ENCODE results near the gene HDGFL2. TPM values are rescaled to one million over a fixed set of nuclear protein-coding genes. Genes with fewer than 3 reads are reported as not detected.

HDGFL2 gene
- total RNA-seq, 1 experiment from 2014 or later, result 75.2 TPM

GRCh38 chr19:4437103-4437502 lies 35.0 kb upstream of the HDGFL2 start:
- H4K20me1 ChIP-seq (ENCODE audit: insufficient read depth), result no peaks in the 10 kb centered on the region

More at GRCh38 chr19:4437103-4437502, 35.0 kb upstream of the HDGFL2 start:
- Histone ChIP-seq H3K9me2 (ENCODE audit: insufficient read depth) (no peaks in the 10 kb centered on the region), H3K4me1 (ENCODE audit: control insufficient read depth in 1 of 2, insufficient read depth in 2 of 2, low read length in 2 of 2) (no peaks in the 10 kb centered on the region), H3K4me2 (ENCODE audit: low read length) (no peak overlapping the region), H3K79me2 (ENCODE audit: insufficient read depth, low read length) (peaks cover 38% of the 10 kb centered on the region), H3K27ac (ENCODE audit: low read depth, low read length) (no peak overlapping the region), H3K9ac (ENCODE audit: low read length) (no peak overlapping the region), H3K27me3 (ENCODE audit: insufficient read depth, low read length) (no peaks in the 10 kb centered on the region), H2AFZ (ENCODE audit: low read depth, low read length, poor library complexity, severe bottlenecking) (no peak overlapping the region), H3K36me3 (ENCODE audit: control insufficient read depth in 1 of 2, insufficient read depth in 2 of 2, low read length in 2 of 2) (peaks cover 31 to 47% of the 10 kb centered on the region in 2 experiments; a peak in 3 of 4 replicates), H3K9me3 (ENCODE audit: control insufficient read depth in 1 of 2, insufficient read depth in 1 of 2, low read depth in 1 of 2, low read length in 2 of 2) (no peaks in the 10 kb centered on the region), H3K4me3 (replicated peaks in 1 of 2; ENCODE audit: low read depth in 1 of 2, low read length in 2 of 2) (no peak overlapping the region)
- ChIA-PET RAD21 (ENCODE audit: low non-redundant PET in 1 of 2, low total read pairs in 2 of 2, uncharacterized antibody in 2 of 2, unreplicated experiment in 2 of 2) (no interaction called here), POLR2A (no interaction called here), CTCF (no interaction called here)
- TF ChIP-seq EGR1 (IDR thresholded peaks at IDR 0.05; ENCODE audit: low read depth) (no peak), FOSL1 (IDR thresholded peaks at IDR 0.05; ENCODE audit: low read depth) (no peak), YY1 (IDR thresholded peaks at IDR 0.05; ENCODE audit: extremely low read depth, insufficient replicate concordance, low read depth, low read length) (no peak), CEBPB (IDR thresholded peaks at IDR 0.05; ENCODE audit: low read depth) (no peak), ZFX (IDR thresholded peaks at IDR 0.05) (no peak), EZH2phosphoT487 (IDR thresholded peaks at IDR 0.05; ENCODE audit: borderline replicate concordance) (no peak), JUND (IDR thresholded peaks at IDR 0.05) (no peak), CBX3 (IDR thresholded peaks at IDR 0.05; ENCODE audit: low read depth) (no peak), SRF (IDR thresholded peaks at IDR 0.05; ENCODE audit: low read depth) (no peak), POLR2A (IDR thresholded peaks at IDR 0.05; ENCODE audit: borderline replicate concordance, extremely low read depth, insufficient read depth, insufficient read length) (no peak), SIN3A (IDR thresholded peaks at IDR 0.05; ENCODE audit: low read depth) (no peak), ATF3 (IDR thresholded peaks at IDR 0.05) (no peak), SP1 (IDR thresholded peaks at IDR 0.05; ENCODE audit: low read depth) (no peak), MAX (IDR thresholded peaks at IDR 0.05) (no peak), POLR2AphosphoS5 (IDR thresholded peaks at IDR 0.05; ENCODE audit: low read depth, low read length) (no peak), ELF1 (IDR thresholded peaks at IDR 0.05; ENCODE audit: borderline replicate concordance, low read depth) (no peak), RAD21 (IDR thresholded peaks at IDR 0.05; ENCODE audit: low read depth) (no peak), EZH2 (IDR thresholded peaks at IDR 0.05) (no peak), CTCF (IDR thresholded peaks at IDR 0.05 in 2 of 3, conservative IDR thresholded peaks at IDR 0.05 in 1 of 3; ENCODE audit: borderline replicate concordance in 1 of 3, insufficient read depth in 1 of 3, low read depth in 2 of 3, low read length in 2 of 3) (no peak)
- ATAC-seq (no peak; the same call in 1 of the 2 replicates), DNase-seq (ENCODE audit: low read depth, low spot score) (no peak)
- BruUV-seq (replicated peaks), result no TSS peak
- intact Hi-C loops (cut with micrococcal nuclease), result no loop called here
